Naive B cell (primary cell): Measurements from ENCODE around the gene NRIP2. TPM values are rescaled to one million over a fixed set of nuclear protein-coding genes. Genes with fewer than 3 reads are reported as not detected.

Experiments used
- polyA plus RNA-seq, 6 donors: library from polyadenylated mRNA; unstranded; fragments of 300-500 nt; fragmentation: Illumina TruSeq; gene quantifications; one replicate each; pipeline ENCODE4 v1.2.3, GENCODE V29; 2021; ENCODE audit warnings: low read depth in 6 of 6

Gene NRIP2
- polyA plus RNA-seq, 6 donors from 2014 or later, result 0.47 to 1.9 (median 1.1) TPM

Other genes with a start within 250 kb of the NRIP2 start
- 10 to 100 TPM; 29.4 to 40.7 (median 37.4) TPM for gene FKBP4, start 40.1 kb downstream of the NRIP2 start, polyA plus RNA-seq
- 100 to 1,000 TPM in 2 of 6 donors, 10 to 100 TPM in 4; 66.7 to 108 (median 74.7) TPM for gene ITFG2, start 22.4 kb downstream of the NRIP2 start, polyA plus RNA-seq
- not detected for gene TEX52, start 22.0 kb upstream of the NRIP2 start, polyA plus RNA-seq
- under 1 TPM in 1 of 6 donors, not detected in 5; 0.08 TPM for gene FOXM1, start 42.1 kb upstream of the NRIP2 start, polyA plus RNA-seq
- 10 to 100 TPM; 40.0 to 92.1 (median 50.8) TPM for gene RHNO1, start 42.2 kb upstream of the NRIP2 start, polyA plus RNA-seq
- 10 to 100 TPM in 1 of 6 donors, 1 to 10 TPM in 4, under 1 TPM in 1; 0.83 to 11.2 (median 9.0) TPM for gene TULP3, start 55.9 kb upstream of the NRIP2 start, polyA plus RNA-seq
- not detected for gene TEAD4, start 124.4 kb upstream of the NRIP2 start, polyA plus RNA-seq
- under 1 TPM in 4 of 6 donors, not detected in 2; 0.26 to 0.49 (median 0.41) TPM for gene TSPAN9, start 242.3 kb upstream of the NRIP2 start, polyA plus RNA-seq